ENCODE measurements around the gene KCTD13.

DNA sequence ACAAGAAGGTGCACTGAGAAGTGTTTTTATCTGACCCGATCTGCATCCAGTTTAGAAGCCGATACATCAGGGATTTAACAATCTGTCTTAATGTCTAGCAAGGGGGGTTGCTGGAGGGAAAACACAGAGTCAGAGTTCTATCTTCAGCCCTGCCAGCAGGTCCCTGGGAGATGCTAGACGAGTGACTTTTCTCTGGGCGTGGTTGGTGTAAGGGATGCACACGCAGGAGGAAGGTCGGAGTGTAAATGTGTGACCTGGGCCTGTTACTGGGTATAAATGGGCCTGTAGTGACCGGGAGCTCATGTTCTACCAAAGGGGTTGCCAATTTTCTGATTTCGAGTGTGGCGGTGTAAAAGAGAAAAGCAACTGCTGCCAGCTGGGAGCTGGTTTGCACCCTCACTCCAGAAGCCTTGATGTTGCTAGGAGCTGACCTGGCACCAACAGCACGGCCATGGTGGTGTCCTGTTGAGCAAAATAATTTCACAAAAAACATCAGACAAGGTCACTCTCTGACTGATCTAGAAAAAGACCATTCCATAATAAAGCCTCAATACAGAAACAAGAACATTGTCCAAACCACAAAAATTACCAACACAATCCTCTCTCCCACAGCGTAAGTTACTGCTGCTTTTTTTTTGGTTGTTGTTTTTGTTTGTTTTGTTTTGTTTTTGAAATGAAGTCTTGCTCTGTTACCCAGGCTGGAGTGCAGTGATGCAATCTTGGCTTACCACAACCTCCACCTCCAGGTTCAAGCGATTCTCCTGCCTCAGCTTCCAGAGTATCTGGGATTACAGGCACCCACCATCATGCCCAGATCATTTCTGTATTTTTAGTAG lies 1.3 kb upstream of the KCTD13 start:
- TF ChIP-seq POLR2AphosphoS5 (IDR thresholded peaks at IDR 0.05; ENCODE audit: low read depth, low read length): no peak
- TF ChIP-seq, protein P1, sequence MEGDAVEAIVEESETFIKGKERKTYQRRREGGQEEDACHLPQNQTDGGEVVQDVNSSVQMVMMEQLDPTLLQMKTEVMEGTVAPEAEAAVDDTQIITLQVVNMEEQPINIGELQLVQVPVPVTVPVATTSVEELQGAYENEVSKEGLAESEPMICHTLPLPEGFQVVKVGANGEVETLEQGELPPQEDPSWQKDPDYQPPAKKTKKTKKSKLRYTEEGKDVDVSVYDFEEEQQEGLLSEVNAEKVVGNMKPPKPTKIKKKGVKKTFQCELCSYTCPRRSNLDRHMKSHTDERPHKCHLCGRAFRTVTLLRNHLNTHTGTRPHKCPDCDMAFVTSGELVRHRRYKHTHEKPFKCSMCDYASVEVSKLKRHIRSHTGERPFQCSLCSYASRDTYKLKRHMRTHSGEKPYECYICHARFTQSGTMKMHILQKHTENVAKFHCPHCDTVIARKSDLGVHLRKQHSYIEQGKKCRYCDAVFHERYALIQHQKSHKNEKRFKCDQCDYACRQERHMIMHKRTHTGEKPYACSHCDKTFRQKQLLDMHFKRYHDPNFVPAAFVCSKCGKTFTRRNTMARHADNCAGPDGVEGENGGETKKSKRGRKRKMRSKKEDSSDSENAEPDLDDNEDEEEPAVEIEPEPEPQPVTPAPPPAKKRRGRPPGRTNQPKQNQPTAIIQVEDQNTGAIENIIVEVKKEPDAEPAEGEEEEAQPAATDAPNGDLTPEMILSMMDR (IDR thresholded peaks at IDR 0.05): no peak
- no peak for TF ChIP-seq RCOR1 (IDR thresholded peaks at IDR 0.05; ENCODE audit: low read length)
- no peak for TF ChIP-seq NFIC (IDR thresholded peaks at IDR 0.05; ENCODE audit: borderline replicate concordance)
- TF ChIP-seq, protein P2, sequence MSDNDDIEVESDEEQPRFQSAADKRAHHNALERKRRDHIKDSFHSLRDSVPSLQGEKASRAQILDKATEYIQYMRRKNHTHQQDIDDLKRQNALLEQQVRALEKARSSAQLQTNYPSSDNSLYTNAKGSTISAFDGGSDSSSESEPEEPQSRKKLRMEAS (IDR thresholded peaks at IDR 0.05; ENCODE audit: low read depth): no peak
- no peak for TF ChIP-seq TAF1 (IDR thresholded peaks at IDR 0.05; ENCODE audit: borderline replicate concordance, low read depth, low read length)
- TF ChIP-seq, protein P3, sequence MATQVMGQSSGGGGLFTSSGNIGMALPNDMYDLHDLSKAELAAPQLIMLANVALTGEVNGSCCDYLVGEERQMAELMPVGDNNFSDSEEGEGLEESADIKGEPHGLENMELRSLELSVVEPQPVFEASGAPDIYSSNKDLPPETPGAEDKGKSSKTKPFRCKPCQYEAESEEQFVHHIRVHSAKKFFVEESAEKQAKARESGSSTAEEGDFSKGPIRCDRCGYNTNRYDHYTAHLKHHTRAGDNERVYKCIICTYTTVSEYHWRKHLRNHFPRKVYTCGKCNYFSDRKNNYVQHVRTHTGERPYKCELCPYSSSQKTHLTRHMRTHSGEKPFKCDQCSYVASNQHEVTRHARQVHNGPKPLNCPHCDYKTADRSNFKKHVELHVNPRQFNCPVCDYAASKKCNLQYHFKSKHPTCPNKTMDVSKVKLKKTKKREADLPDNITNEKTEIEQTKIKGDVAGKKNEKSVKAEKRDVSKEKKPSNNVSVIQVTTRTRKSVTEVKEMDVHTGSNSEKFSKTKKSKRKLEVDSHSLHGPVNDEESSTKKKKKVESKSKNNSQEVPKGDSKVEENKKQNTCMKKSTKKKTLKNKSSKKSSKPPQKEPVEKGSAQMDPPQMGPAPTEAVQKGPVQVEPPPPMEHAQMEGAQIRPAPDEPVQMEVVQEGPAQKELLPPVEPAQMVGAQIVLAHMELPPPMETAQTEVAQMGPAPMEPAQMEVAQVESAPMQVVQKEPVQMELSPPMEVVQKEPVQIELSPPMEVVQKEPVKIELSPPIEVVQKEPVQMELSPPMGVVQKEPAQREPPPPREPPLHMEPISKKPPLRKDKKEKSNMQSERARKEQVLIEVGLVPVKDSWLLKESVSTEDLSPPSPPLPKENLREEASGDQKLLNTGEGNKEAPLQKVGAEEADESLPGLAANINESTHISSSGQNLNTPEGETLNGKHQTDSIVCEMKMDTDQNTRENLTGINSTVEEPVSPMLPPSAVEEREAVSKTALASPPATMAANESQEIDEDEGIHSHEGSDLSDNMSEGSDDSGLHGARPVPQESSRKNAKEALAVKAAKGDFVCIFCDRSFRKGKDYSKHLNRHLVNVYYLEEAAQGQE (IDR thresholded peaks at IDR 0.05; ENCODE audit: low read depth, low read length): no peak
- no peak for TF ChIP-seq ELF1 (IDR thresholded peaks at IDR 0.05)
- TF ChIP-seq, protein P4, sequence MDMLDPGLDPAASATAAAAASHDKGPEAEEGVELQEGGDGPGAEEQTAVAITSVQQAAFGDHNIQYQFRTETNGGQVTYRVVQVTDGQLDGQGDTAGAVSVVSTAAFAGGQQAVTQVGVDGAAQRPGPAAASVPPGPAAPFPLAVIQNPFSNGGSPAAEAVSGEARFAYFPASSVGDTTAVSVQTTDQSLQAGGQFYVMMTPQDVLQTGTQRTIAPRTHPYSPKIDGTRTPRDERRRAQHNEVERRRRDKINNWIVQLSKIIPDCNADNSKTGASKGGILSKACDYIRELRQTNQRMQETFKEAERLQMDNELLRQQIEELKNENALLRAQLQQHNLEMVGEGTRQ (IDR thresholded peaks at IDR 0.05; ENCODE audit: borderline replicate concordance, low read depth, low read length): no peak
- TF ChIP-seq RFX5 (IDR thresholded peaks at IDR 0.05; ENCODE audit: low read length): no peak
- TF ChIP-seq EP300 (IDR thresholded peaks at IDR 0.05; ENCODE audit: borderline replicate concordance in 1 of 2, low read depth in 1 of 2, low read length in 1 of 2): no peak

Data from SK-N-SH (cell line).